Osteocyte (in vitro differentiated cells): ENCODE data around the gene CAB39. TPM values are rescaled to one million over a fixed set of nuclear protein-coding genes. Genes with fewer than 3 reads are reported as not detected.

Source experiments
- DNase-seq: peaks from one replicate; pipeline ENCODE4 v3.0.0; 2021; ENCODE audit warnings: mixed read lengths; ENCODE audit not compliant: unreplicated experiment; ENCODE audit errors: extremely low spot score
- H3K27ac Mint-ChIP-seq: one replicate; pipeline ENCODE4 v1.8.0; 2021; ENCODE audit warnings: mild to moderate bottlenecking, mixed read lengths; ENCODE audit not compliant: unreplicated experiment
- H3K27me3 Mint-ChIP-seq: one replicate; pipeline ENCODE4 v1.8.0; 2021; ENCODE audit warnings: mixed read lengths; ENCODE audit not compliant: unreplicated experiment
- H3K36me3 Mint-ChIP-seq: one replicate; pipeline ENCODE4 v1.8.0; 2021; ENCODE audit warnings: mixed read lengths; ENCODE audit not compliant: unreplicated experiment
- H3K4me1 Mint-ChIP-seq: one replicate; pipeline ENCODE4 v1.8.0; 2021; ENCODE audit warnings: mixed read lengths; ENCODE audit not compliant: unreplicated experiment
- H3K4me3 Mint-ChIP-seq: one replicate; pipeline ENCODE4 v1.8.0; 2021; ENCODE audit warnings: mild to moderate bottlenecking, moderate library complexity, mixed read lengths; ENCODE audit not compliant: unreplicated experiment
- H3K9me3 Mint-ChIP-seq: one replicate; pipeline ENCODE4 v1.8.0; 2021; ENCODE audit warnings: mixed read lengths; ENCODE audit not compliant: unreplicated experiment
- total RNA-seq: library from RNA; stranded (reverse); gene quantifications from 2 replicates; pipeline ENCODE4 v1.2.1, GENCODE V29; 2021
- TF ChIP-seq, protein P1 (sequence below): fragments of 200-600 bp; sonication (generic); IDR thresholded peaks from 2 replicates; pipeline ENCODE4 v1.5.0; 2021; ENCODE audit warnings: antibody characterized with exemption, mild to moderate bottlenecking, moderate library complexity

The CAB39 gene
- total RNA-seq, 1 donor from 2014 or later: 40.8 TPM

GRCh38 chr2:230713331-230714135 is 891 bp downstream of the CAB39 start:
- no peaks in the 10 kb centered on the region for H3K9me3 Mint-ChIP-seq
- TF ChIP-seq, protein P1, sequence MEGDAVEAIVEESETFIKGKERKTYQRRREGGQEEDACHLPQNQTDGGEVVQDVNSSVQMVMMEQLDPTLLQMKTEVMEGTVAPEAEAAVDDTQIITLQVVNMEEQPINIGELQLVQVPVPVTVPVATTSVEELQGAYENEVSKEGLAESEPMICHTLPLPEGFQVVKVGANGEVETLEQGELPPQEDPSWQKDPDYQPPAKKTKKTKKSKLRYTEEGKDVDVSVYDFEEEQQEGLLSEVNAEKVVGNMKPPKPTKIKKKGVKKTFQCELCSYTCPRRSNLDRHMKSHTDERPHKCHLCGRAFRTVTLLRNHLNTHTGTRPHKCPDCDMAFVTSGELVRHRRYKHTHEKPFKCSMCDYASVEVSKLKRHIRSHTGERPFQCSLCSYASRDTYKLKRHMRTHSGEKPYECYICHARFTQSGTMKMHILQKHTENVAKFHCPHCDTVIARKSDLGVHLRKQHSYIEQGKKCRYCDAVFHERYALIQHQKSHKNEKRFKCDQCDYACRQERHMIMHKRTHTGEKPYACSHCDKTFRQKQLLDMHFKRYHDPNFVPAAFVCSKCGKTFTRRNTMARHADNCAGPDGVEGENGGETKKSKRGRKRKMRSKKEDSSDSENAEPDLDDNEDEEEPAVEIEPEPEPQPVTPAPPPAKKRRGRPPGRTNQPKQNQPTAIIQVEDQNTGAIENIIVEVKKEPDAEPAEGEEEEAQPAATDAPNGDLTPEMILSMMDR: no peak
- DNase-seq: no peak
- no peaks in the 10 kb centered on the region for H3K27me3 Mint-ChIP-seq
- peak overlapping the region; percentile 90 for H3K27ac Mint-ChIP-seq
- peaks cover 41% of the 10 kb centered on the region for H3K4me1 Mint-ChIP-seq
- peak overlapping the region; percentile 90 for H3K4me3 Mint-ChIP-seq
- H3K36me3 Mint-ChIP-seq: peaks cover 3% of the 10 kb centered on the region

DNA sequence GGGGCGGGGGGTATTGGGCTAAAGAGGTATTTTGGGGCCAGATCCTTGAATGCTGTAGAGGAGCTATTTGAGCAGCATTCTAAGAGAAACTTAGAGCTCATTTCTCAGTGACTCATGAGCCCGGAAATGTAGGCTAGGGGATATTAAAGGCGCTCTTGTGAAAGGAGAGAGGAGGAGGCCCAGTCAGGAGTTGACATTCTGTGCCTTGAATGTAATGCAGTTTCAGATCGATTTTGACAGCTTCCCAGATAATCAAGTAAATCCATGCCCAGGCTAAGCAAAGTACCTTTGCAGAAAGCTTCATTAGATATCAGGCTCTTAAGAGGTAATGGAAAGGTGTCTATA is 1.5 kb downstream of the CAB39 start:
- DNase-seq: no peak

DNA sequence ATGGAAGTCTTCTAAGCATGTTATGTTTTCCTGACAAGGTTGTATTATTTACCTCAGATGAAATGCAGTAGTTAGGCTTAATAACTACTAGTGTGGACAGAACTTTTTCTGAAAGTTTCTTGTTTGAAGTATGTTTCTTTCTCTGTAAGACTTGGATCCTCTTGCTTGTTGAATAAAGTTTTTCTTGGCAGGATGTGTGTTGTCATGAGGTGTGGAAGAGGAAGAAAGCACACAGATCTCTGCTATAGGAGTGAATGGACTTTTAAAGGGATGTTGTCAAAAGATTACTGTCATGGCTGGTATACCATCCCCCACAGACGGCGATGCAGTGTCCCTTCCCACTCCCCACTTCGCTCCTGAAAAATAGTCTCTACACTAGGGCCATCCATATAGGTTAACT is 2.6 kb downstream of the CAB39 start:
- peak overlapping the region; percentile 90 for H3K27ac Mint-ChIP-seq
- no peaks in the 10 kb centered on the region for H3K27me3 Mint-ChIP-seq
- peak overlapping the region; percentile 31 for H3K4me3 Mint-ChIP-seq
- TF ChIP-seq, protein P1: no peak
- no peak for DNase-seq
- no peaks in the 10 kb centered on the region for H3K9me3 Mint-ChIP-seq
- peaks cover 46% of the 10 kb centered on the region for H3K4me1 Mint-ChIP-seq
- H3K36me3 Mint-ChIP-seq: peaks cover 3% of the 10 kb centered on the region

More for the DNA sequence above, 1.5 kb downstream of the CAB39 start:
- Mint-ChIP-seq H3K4me3 (peak overlapping the region; percentile 90), H3K9me3 (no peaks in the 10 kb centered on the region), H3K4me1 (peaks cover 41% of the 10 kb centered on the region), H3K27ac (peak overlapping the region; percentile 90), H3K27me3 (no peaks in the 10 kb centered on the region), H3K36me3 (peaks cover 3% of the 10 kb centered on the region)
- TF ChIP-seq, protein P1: no peak

DNA sequence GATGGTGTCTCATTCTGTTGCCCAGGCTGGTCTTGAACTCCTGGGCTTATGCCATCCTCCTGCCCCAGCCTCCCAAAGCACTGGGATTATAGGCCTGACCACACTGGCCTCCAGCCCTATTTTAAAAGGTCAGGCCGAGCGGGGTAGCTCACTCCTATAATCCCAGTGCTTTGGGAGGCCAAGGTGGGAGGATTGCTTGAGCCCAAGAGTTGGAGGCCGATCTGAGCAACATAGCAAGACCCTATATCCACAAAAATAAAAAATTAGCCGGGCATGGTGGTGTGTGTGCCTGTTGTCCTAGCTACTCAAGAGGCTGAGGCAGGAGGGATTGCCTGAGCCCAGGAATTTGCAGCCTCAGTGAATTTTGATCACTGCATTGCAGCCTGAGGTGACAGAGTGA is 3.9 kb downstream of the CAB39 start:
- Mint-ChIP-seq H3K27me3 (no peaks in the 10 kb centered on the region), H3K4me3 (no peak overlapping the region), H3K36me3 (peaks cover 3% of the 10 kb centered on the region), H3K9me3 (no peaks in the 10 kb centered on the region), H3K4me1 (peaks cover 49% of the 10 kb centered on the region), H3K27ac (no peak overlapping the region)
- TF ChIP-seq, protein P1: no peak
- DNase-seq: no peak

DNA sequence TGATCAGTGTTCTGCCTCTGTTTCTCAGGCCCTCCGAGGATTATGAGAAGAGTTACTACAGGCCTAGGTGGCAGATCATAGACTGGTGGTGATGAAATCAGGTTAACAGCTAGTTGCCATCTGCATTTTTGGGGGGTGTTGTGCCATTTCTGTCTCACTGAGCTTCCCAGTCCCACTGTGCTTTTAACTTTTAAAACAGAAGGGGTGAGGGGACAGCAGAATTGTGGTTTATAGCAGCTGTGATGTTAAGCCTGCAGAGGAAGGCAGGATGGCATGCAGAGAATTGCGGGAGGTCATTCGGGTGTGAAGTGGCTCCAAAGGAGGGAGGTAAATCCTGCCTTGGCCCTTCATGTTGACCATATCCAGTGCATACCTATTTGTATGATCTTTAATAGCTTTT is 5.0 kb downstream of the CAB39 start:
- H3K27ac Mint-ChIP-seq: no peak overlapping the region
- H3K9me3 Mint-ChIP-seq: no peaks in the 10 kb centered on the region
- DNase-seq: no peak
- H3K4me3 Mint-ChIP-seq: no peak overlapping the region
- no peaks in the 10 kb centered on the region for H3K27me3 Mint-ChIP-seq
- TF ChIP-seq, protein P1: no peak
- peaks cover 47% of the 10 kb centered on the region for H3K4me1 Mint-ChIP-seq
- H3K36me3 Mint-ChIP-seq: peaks cover 3% of the 10 kb centered on the region
